GM10847 (cell line): ENCODE results near the gene RHEB.

Source experiments
- POLR2A ChIP-seq: IDR thresholded peaks from 2 replicates; pipeline ENCODE4 v1.6.1; 2011; ENCODE audit not compliant: insufficient read length; ENCODE audit errors: extremely low read depth

Gene RHEB

GRCh38 chr7:151468217-151469018 lies 51.3 kb downstream of the RHEB start:
- TF ChIP-seq POLR2A, result no peak

- TF ChIP-seq POLR2A, result no peak
Measured at GRCh38 chr7:151465169-151465568, 54.5 kb downstream of the RHEB start.

- TF ChIP-seq POLR2A, result no peak
Measured at GRCh38 chr7:151462306-151462779, 57.4 kb downstream of the RHEB start.

- no peak for TF ChIP-seq POLR2A
Measured at GRCh38 chr7:151461942-151462230, 57.8 kb downstream of the RHEB start.

- no peak for TF ChIP-seq POLR2A
Measured at GRCh38 chr7:151461096-151461941, 58.4 kb downstream of the RHEB start.

GRCh38 chr7:151460474-151460855 lies 59.2 kb downstream of the RHEB start:
- no peak for TF ChIP-seq POLR2A

- TF ChIP-seq POLR2A, result no peak
Measured at GRCh38 chr7:151459726-151460473, 59.8 kb downstream of the RHEB start.

- no peak for TF ChIP-seq POLR2A
Measured at GRCh38 chr7:151457534-151457933, 62.2 kb downstream of the RHEB start.

- no peak for TF ChIP-seq POLR2A
Measured at GRCh38 chr7:151456782-151457181, 62.9 kb downstream of the RHEB start.

- TF ChIP-seq POLR2A, result no peak
Measured at GRCh38 chr7:151456276-151456675, 63.4 kb downstream of the RHEB start.

GRCh38 chr7:151455690-151456089 lies 64.0 kb downstream of the RHEB start:
- no peak for TF ChIP-seq POLR2A

- TF ChIP-seq POLR2A, result no peak
Measured at GRCh38 chr7:151454932-151455530, 64.7 kb downstream of the RHEB start.

- no peak for TF ChIP-seq POLR2A
Measured at GRCh38 chr7:151454305-151454704, 65.4 kb downstream of the RHEB start.

- no peak for TF ChIP-seq POLR2A
Measured at GRCh38 chr7:151453326-151453791, 66.3 kb downstream of the RHEB start.

GRCh38 chr7:151452680-151453325 lies 66.9 kb downstream of the RHEB start:
- TF ChIP-seq POLR2A, result no peak
